ENCODE measurements around the gene MYH11. TPM values are rescaled to one million over a fixed set of nuclear protein-coding genes. Genes with fewer than 3 reads are reported as not detected.
"Not testable (repeated sequence)": the region's sequence is repeated elsewhere in the genome, so short reads cannot be mapped to it uniquely, and the experiment has no call there.

MYH11 gene
- polyA plus RNA-seq, 4 donors = 4.6 to 15.6 (median 11.8) TPM

- no peak for DNase-seq (ENCODE audit: low read depth in 4 of 4, low spot score in 3 of 4)
Measured at GRCh38 chr16:15846510-15846909, 10.3 kb downstream of the MYH11 start.

DNA sequence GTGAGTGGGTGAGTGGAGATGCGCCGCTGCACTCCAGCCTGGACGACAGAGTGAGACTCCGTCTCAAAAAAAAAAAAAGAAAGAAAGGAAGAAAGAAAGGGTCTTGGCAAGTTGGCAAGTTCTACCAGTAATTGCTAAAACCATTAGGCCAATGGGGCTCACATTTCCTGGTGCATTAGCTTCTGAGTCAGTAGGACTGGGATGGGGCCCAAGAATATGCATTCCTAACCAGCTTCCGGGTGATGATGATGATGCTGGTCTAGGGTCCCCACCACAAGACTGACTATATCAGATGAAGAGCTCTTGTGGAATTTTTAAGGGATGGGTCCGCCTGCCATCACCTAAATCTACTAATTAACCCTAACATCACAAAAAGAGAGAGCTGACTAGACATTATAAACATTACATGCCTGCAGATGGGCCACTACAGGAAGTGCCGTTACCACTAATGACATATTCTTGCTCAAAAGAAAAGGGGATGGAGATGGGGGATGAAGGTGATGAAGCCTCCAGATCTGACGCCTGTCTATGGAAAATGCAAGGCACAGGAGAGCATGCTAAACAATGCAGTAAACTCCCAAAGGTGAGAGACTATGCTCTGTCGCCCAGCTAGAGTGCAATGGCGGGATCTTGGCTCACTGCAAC is 13.1 kb downstream of the MYH11 start:
- no peak for DNase-seq (ENCODE audit: low read depth in 4 of 4, low spot score in 3 of 4)

DNA sequence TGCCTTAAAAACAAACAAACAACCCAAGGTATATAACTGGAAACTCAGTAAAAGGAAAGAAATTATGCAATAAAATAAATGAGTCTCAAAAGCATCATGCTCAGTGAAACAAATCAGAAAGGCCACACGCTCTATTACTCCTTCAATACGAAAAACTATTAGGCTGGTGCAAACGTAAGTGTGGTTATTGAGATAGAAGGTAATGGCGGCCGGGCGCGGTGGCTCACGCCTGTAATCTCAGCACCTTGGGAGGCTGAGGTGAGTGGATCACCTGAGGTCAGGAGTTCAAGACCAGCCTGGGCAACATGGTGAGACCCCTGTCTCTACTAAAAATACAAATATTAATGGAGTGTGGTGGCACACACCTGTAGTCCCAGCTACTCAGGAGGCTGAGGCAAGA is 17.6 kb downstream of the MYH11 start:
- DNase-seq (ENCODE audit: low read depth in 4 of 4, low spot score in 3 of 4) = not testable (repeated sequence)

GRCh38 chr16:15837761-15838160 is 19.1 kb downstream of the MYH11 start:
- no peak for DNase-seq (ENCODE audit: low read depth in 4 of 4, low spot score in 3 of 4)

DNA sequence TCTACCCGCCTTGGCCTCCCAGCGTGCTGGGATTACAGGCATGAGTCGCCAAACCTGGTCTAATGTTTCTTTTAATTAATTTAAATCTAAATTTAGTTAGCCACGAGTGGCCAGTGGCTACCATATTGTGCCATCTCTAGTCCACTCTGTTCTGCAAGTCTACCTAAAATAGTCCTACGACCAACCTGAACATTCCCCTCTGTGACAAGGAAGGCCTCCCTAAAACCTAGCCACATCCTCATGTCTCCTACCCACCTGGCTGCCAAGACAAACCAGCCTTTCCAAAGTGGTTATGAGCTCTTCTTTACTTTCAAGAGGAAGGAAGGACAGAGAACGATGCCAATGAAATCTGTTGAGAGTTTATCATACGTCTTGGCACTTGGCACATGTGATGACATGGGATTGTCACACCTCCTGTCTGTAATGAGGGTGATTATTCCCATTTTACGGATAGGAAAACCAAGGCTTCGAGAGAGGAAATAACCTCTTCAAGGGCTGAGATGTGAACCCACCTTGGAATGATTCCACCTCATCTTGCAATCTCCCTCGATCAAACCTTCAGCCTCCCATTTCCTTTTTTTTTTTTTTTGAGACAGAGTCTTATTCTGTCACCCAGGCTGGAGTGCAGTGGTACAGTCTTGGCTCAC is 19.7 kb downstream of the MYH11 start:
- no peak for DNase-seq (ENCODE audit: low read depth in 4 of 4, low spot score in 3 of 4)

DNA sequence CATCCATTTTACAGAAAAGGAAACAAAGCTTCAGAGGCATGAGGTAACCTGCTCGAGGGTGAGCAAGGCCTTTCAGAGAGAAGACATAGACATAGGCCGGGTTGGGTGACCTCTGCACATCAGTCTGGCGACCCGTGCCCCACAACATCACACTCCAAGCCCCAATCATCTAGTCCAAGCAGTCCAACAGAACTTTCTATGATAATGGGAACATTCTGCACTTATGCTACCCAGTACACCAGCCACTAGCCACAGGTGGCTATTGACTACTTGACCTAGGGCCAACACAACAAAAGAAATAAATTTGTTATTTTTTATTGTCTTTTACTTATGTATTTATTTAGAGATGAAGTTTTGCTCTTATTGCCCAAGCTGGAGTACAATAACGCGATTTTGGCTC is 20.8 kb downstream of the MYH11 start:
- no peak for DNase-seq (ENCODE audit: low read depth in 4 of 4, low spot score in 3 of 4)

- DNase-seq (ENCODE audit: low read depth in 4 of 4, low spot score in 3 of 4) = no peak
Measured at GRCh38 chr16:15835136-15835878, 21.5 kb downstream of the MYH11 start.

GRCh38 chr16:15834502-15834901 is 22.3 kb downstream of the MYH11 start:
- DNase-seq (ENCODE audit: low read depth in 4 of 4, low spot score in 3 of 4) = no peak

GRCh38 chr16:15833541-15833940 is 23.3 kb downstream of the MYH11 start:
- no peak for DNase-seq (ENCODE audit: low read depth in 4 of 4, low spot score in 3 of 4)

GRCh38 chr16:15832241-15832640 is 24.6 kb downstream of the MYH11 start:
- no peak for DNase-seq (ENCODE audit: low read depth in 4 of 4, low spot score in 3 of 4)

- DNase-seq (ENCODE audit: low read depth in 4 of 4, low spot score in 3 of 4) = no peak
Measured at GRCh38 chr16:15830832-15831451, 25.9 kb downstream of the MYH11 start.

DNA sequence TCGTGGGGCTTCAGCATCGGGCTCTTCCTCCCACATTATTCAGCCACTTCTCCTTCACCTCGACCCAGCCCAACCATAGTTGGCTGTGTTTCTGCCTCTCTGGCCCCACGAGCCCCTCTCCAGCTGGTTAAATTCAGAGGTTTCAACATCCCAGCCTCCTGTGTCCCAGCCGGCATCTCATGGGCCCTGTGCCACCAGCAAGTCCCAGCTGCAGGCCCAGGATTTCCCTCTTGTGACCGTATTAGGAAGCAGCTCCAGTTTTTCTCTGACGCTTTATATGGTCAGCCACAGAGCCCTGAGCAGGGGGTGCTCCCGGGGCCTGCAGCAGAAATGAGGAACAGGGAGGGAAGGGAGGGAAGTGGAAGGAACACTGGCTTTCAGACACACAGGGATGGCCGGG is 27.4 kb downstream of the MYH11 start:
- DNase-seq (ENCODE audit: low read depth in 4 of 4, low spot score in 3 of 4) = peak in 2 of 4 donors; percentile 31 to 35

DNA sequence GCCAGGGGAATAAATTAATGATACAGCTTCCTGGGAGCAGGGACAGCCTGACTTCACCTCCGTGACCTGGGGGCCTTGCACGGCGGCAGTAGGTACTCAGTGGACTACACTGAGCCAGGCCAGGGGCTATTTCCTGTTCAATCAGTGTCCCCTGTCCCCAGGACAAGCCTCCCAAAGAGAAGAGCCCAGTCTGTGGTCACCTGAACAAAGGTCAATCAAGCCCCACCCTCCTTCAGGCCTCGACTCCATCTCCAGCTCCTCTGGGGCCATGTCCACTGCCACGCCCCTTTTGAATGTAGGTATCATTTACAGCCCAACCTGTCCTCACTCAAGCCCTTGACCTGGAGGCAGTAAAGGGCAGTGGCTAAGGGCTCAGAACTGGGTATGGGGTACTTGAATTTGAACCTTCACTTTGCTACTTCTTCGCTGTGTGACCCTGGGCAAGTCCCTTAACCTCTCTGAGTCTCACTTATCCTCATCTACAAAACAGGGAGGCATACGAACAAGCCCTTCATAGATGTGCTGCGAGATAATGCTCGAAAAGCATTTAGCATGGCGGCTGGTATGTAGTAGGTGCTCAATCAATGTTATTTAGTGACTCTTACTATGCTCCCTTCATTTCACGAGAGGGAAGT is 29.0 kb downstream of the MYH11 start:
- no peak for DNase-seq (ENCODE audit: low read depth in 4 of 4, low spot score in 3 of 4)

GRCh38 chr16:15827299-15827698 is 29.5 kb downstream of the MYH11 start:
- no peak for DNase-seq (ENCODE audit: low read depth in 4 of 4, low spot score in 3 of 4)

GRCh38 chr16:15825750-15826305 is 31.0 kb downstream of the MYH11 start:
- DNase-seq (ENCODE audit: low read depth in 4 of 4, low spot score in 3 of 4) = no peak

GRCh38 chr16:15822957-15823356 is 33.9 kb downstream of the MYH11 start:
- DNase-seq (ENCODE audit: low read depth in 4 of 4, low spot score in 3 of 4) = no peak

DNA sequence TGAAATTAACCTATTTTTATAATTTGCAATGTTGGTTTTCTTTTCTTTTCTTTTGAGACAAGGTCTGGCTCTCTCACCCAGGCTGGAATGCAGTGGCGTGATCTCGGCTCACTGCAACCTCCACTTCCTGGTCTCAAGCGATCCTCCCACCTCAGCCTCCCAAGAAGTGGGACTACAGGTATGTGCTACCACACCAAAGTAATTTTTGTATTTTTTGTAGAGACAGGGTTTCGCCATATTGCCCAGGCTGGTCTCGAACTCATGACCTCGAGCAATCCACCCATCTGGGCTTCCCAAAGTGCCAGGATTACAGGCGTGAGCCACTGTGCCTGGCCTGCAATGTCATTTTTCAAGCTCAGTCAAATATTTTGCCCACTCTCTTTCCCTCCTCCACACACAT is 36.0 kb downstream of the MYH11 start:
- no peak for DNase-seq (ENCODE audit: low read depth in 4 of 4, low spot score in 3 of 4)

GRCh38 chr16:15819046-15819445 is 37.8 kb downstream of the MYH11 start:
- DNase-seq (ENCODE audit: low read depth in 4 of 4, low spot score in 3 of 4) = no peak

GRCh38 chr16:15817446-15817845 is 39.4 kb downstream of the MYH11 start:
- DNase-seq (ENCODE audit: low read depth in 4 of 4, low spot score in 3 of 4) = no peak

DNA sequence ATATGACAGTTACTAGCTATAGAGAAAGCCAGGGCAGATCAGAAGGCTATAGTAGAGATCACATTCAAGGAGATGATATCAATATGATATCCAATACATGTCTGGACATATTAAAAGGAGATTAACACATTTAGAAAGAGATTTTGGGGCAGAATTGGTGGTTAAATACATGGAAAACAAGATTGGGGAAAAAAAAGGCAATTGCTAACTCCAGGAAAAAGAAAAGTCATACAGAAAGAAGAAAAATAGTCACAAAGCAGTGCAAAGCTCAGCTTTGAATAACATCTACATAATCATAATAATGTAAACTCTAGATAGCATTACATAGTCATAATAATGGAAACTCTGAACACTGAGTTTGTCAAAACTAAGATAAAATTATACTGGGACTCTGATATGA is 40.6 kb downstream of the MYH11 start:
- no peak for DNase-seq (ENCODE audit: low read depth in 4 of 4, low spot score in 3 of 4)

- not testable (repeated sequence) for DNase-seq (ENCODE audit: low read depth in 4 of 4, low spot score in 3 of 4)
Measured at GRCh38 chr16:15812401-15812750, 44.5 kb downstream of the MYH11 start.

Measured in left renal pelvis (tissue), 4 donors.